H1 (cell line): ENCODE measurements around the gene SLC25A51. TPM values are rescaled to one million over a fixed set of nuclear protein-coding genes. Genes with fewer than 3 reads are reported as not detected.

ENCODE experiments used
- BRCA1 ChIP-seq: IDR thresholded peaks from 2 replicates; pipeline ENCODE4 v1.6.1; 2012; ENCODE audit warnings: low read depth, low read length, improper control_type of control experiment
- CHD2 ChIP-seq: IDR thresholded peaks from 2 replicates; pipeline ENCODE4 v1.6.1; 2012; ENCODE audit warnings: low read length, improper control_type of control experiment
- GTF2F1 ChIP-seq: IDR thresholded peaks from 2 replicates; pipeline ENCODE4 v1.6.1; 2012; ENCODE audit warnings: low read depth, low read length, improper control_type of control experiment, borderline replicate concordance
- POLR2A ChIP-seq, 2 experiments: IDR thresholded peaks; 1 replicate in 1 of 2; 2 replicates in 1 of 2; pipeline ENCODE4 v1.6.1; 2011; ENCODE audit warnings: low read depth in 2 of 2, low read length in 2 of 2, mild to moderate bottlenecking in 2 of 2; ENCODE audit errors: control extremely low read depth in 1 of 2
- RXRA ChIP-seq: IDR thresholded peaks from 2 replicates; pipeline ENCODE4 v1.6.1; 2011; ENCODE audit warnings: low read depth, mild to moderate bottlenecking, low read length, moderate library complexity; ENCODE audit not compliant: insufficient read depth
- SIN3A ChIP-seq, 2 experiments: IDR thresholded peaks in 1 of 2; conservative IDR thresholded peaks in 1 of 2; 2 replicates each; pipeline ENCODE4 v1.6.1; 2011 to 2012; ENCODE audit warnings: low read length in 2 of 2, improper control_type of control experiment in 1 of 2, low read depth in 1 of 2, mild to moderate bottlenecking in 1 of 2
- polyA plus RNA-seq, 7 experiments: library from polyadenylated mRNA; depleted of rRNA in 3 of 7; stranded (reverse) in 5 of 7; unstranded in 2 of 7; fragments of >200 nt in 5 of 7; fragments of 200-250 nt in 2 of 7; gene quantifications; 1 replicate in 5 of 7; 2 replicates in 1 of 7; 4 replicates in 1 of 7; pipeline versions ENCODE4 v1.2.1 to v1.2.3, GENCODE V29; 2011 to 2013; ENCODE audit warnings: missing spikeins in 2 of 7, mixed read lengths in 2 of 7
- total RNA-seq: library from RNA; stranded (reverse); fragmentation: NEBNext Ultra II Directional; extraction: Animal tissue kit (Norgen Biotek cat#: 25700); gene quantifications from 2 replicates; pipeline ENCODE4 v1.2.1, GENCODE V29; 2021
- TF ChIP-seq, protein P1 (sequence below): IDR thresholded peaks from 2 replicates; pipeline ENCODE4 v1.6.1; 2012; ENCODE audit warnings: inconsistent platforms

SLC25A51 gene
- total and polyA plus RNA-seq, 2 of the 8 experiments (the other 6 are each of a cell fraction or from before 2014, with no cell fraction given) = 8.0 to 14.5 TPM

DNA sequence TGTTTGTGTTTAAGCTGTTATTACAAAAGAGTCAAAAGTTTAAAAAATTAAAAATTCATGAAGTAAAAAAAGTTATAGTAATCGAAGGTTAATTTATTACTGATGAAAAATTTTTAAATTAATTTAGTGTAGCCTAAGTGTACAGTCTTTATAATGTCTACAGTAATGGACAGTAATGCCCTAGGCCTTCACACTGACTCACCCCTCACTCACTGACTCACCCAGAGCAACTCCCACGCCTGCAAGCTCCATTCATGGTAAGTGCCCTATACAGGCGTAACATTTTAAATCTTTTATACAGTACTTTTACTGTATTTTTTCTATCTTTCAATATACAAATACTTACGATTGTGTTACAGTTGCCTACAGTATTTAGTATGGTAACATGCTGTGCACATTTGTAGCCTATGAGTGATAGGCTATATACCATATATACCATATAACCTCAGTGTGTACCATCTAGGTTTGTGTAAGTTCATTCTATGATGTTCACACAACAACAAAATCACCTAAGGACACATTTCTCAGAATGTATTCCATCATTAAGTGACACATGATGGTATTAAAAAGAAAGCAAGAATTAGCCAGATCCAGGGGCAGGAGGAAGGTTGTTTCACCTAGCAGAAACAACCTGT is 63.2 kb downstream of the SLC25A51 start (continued):
- no peak for TF ChIP-seq SIN3A (conservative IDR thresholded peaks at IDR 0.05 in 1 of 2, IDR thresholded peaks at IDR 0.05 in 1 of 2; ENCODE audit: low read depth in 1 of 2, low read length in 2 of 2)
- TF ChIP-seq, protein P1, sequence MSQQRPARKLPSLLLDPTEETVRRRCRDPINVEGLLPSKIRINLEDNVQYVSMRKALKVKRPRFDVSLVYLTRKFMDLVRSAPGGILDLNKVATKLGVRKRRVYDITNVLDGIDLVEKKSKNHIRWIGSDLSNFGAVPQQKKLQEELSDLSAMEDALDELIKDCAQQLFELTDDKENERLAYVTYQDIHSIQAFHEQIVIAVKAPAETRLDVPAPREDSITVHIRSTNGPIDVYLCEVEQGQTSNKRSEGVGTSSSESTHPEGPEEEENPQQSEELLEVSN = no peak
- TF ChIP-seq RXRA = no peak
- no peak for TF ChIP-seq CHD2
- TF ChIP-seq POLR2A (IDR thresholded peaks at IDR 0.05; ENCODE audit: control extremely low read depth in 1 of 2, low read depth in 2 of 2, low read length in 2 of 2) = no peak
- TF ChIP-seq GTF2F1 = no peak
- no peak for TF ChIP-seq BRCA1
